Endodermal cell (in vitro differentiated cells): ENCODE results near the gene ZC3H18. TPM values are rescaled to one million over a fixed set of nuclear protein-coding genes. Genes with fewer than 3 reads are reported as not detected.
A peak's percentile ranks its signal among the peaks of the same experiment; 100 is the strongest.

Experiments
- DNase-seq: peaks from one replicate; pipeline ENCODE4 v3.0.0-alpha.2; 2017
- H3K27ac ChIP-seq: 2 replicates; pipeline ENCODE4 v1.5.1; 2013; ENCODE audit warnings: mild to moderate bottlenecking, low read depth, low read length, moderate library complexity
- H3K27me3 ChIP-seq: 2 replicates; pipeline ENCODE4 v1.6.1; 2013; ENCODE audit warnings: mild to moderate bottlenecking, low read length, moderate library complexity; ENCODE audit not compliant: insufficient read depth, control insufficient read depth, poor library complexity, severe bottlenecking
- H3K36me3 ChIP-seq: 2 replicates; pipeline ENCODE4 v1.7.0; 2013; ENCODE audit warnings: mild to moderate bottlenecking, low read length, moderate library complexity; ENCODE audit not compliant: control insufficient read depth, insufficient read depth
- H3K4me1 ChIP-seq: one replicate; pipeline ENCODE4 v1.7.0; 2013; ENCODE audit warnings: low read length; ENCODE audit not compliant: control insufficient read depth, insufficient read depth
- H3K4me3 ChIP-seq: 2 replicates; pipeline ENCODE4 v1.5.1; 2013; ENCODE audit warnings: mild to moderate bottlenecking, low read length, moderate library complexity
- H3K9ac ChIP-seq: 2 replicates; pipeline ENCODE4 v1.6.1; 2013; ENCODE audit warnings: mild to moderate bottlenecking, low read length, moderate library complexity; ENCODE audit not compliant: poor library complexity, severe bottlenecking; ENCODE audit errors: extremely low read depth
- H3K9me3 ChIP-seq: 2 replicates; pipeline ENCODE4 v1.6.1; 2013; ENCODE audit warnings: mild to moderate bottlenecking, low read length, moderate library complexity; ENCODE audit not compliant: control insufficient read depth
- H3K27ac Mint-ChIP-seq: 2 replicates; pipeline ENCODE4 v1.8.0; 2020; ENCODE audit warnings: mixed read lengths
- H3K27me3 Mint-ChIP-seq: 2 replicates; pipeline ENCODE4 v1.8.0; 2021; ENCODE audit warnings: mild to moderate bottlenecking, mixed read lengths; ENCODE audit not compliant: insufficient read depth
- H3K36me3 Mint-ChIP-seq: 2 replicates; pipeline ENCODE4 v1.8.0; 2020; ENCODE audit warnings: low read depth, mixed read lengths
- H3K4me1 Mint-ChIP-seq: 2 replicates; pipeline ENCODE4 v1.8.0; 2020; ENCODE audit warnings: mixed read lengths
- H3K4me3 Mint-ChIP-seq: 2 replicates; pipeline ENCODE4 v1.8.0; 2020; ENCODE audit warnings: mild to moderate bottlenecking, moderate library complexity, mixed read lengths
- H3K9me3 Mint-ChIP-seq: 2 replicates; pipeline ENCODE4 v1.8.0; 2020; ENCODE audit warnings: mild to moderate bottlenecking, mixed read lengths
- WGBS, 2 experiments: methylation state at CpG; one replicate each; pipeline versions ENCODE4 v1.1.5 to v1.1.7; 2013; ENCODE audit warnings: missing lambda C conversion rate in 2 of 2, mixed read lengths in 1 of 2; ENCODE audit not compliant: insufficient coverage in 1 of 2, insufficient read length in 1 of 2; 5-methylcytosine and 5-hydroxymethylcytosine counted together
- total RNA-seq, 2 donors: library from RNA; stranded (reverse); fragmentation: NEBNext Ultra II Directional in 1 of 2; extraction: Animal tissue kit (Norgen Biotek cat#: 25700) in 1 of 2; gene quantifications; 2 replicates in 1 of 2; 3 replicates in 1 of 2; pipeline ENCODE4 v1.2.1, GENCODE V29; 2021
- TF ChIP-seq, protein P1 (sequence below): fragments of 200-600 bp; sonication (generic); conservative IDR thresholded peaks from 2 replicates; pipeline ENCODE4 v1.5.0; 2021; ENCODE audit warnings: antibody characterized with exemption, mild to moderate bottlenecking

Gene ZC3H18
- total RNA-seq, 2 donors from 2014 or later, result 75.4 to 76.6 TPM

DNA sequence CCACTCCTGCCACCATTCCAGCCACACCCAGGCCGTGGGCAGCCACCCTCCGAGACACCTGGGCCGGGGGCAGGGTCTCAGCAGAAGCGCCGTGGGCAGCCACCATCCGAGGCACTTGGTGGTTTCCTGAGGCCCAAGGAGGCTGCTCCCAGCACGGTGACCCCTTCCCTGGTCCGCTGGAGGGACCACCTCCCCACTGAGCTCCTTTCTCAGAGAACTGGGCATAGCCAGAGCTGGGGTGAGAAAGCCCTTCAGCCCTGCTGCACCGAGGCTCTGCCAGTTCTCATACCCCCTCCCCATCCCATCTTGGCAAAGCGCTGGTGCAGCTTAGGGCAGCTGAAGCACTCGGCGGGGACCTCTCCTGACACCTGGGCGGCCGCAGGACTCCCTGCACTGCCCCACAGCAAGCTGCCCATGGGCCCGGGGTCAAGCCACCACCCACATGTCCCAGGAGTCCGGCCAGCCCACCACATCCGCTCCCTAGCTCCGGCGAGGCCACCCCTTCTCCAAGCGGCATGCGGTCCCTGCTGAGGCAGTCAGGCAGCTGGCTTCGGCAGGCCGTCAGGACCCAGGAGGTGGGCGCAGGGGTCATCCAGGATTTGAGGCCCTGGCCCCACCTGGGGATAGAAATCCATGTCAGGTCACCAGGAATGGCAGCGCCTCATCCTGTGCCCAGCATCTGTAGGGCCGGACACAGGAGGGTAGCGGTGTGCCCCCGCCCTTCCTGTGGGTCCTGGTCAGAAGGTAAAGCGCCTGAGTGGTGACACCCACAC is 82.0 kb downstream of the ZC3H18 start:
- Mint-ChIP-seq H3K27ac (no peak overlapping the region), H3K9me3 (no peaks in the 10 kb centered on the region), H3K36me3 (peaks cover 16% of the 10 kb centered on the region), H3K27me3 (no peaks in the 10 kb centered on the region), H3K4me1 (peaks cover 5% of the 10 kb centered on the region), H3K4me3 (peak overlapping the region; percentile 20)
- no peaks in the 10 kb centered on the region for H3K9me3 ChIP-seq
- no peaks in the 10 kb centered on the region for H3K36me3 ChIP-seq
- no peak overlapping the region for H3K9ac ChIP-seq
- H3K4me3 ChIP-seq, result no peak overlapping the region
- TF ChIP-seq, protein P1, sequence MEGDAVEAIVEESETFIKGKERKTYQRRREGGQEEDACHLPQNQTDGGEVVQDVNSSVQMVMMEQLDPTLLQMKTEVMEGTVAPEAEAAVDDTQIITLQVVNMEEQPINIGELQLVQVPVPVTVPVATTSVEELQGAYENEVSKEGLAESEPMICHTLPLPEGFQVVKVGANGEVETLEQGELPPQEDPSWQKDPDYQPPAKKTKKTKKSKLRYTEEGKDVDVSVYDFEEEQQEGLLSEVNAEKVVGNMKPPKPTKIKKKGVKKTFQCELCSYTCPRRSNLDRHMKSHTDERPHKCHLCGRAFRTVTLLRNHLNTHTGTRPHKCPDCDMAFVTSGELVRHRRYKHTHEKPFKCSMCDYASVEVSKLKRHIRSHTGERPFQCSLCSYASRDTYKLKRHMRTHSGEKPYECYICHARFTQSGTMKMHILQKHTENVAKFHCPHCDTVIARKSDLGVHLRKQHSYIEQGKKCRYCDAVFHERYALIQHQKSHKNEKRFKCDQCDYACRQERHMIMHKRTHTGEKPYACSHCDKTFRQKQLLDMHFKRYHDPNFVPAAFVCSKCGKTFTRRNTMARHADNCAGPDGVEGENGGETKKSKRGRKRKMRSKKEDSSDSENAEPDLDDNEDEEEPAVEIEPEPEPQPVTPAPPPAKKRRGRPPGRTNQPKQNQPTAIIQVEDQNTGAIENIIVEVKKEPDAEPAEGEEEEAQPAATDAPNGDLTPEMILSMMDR, result no peak
- H3K27me3 ChIP-seq, result no peaks in the 10 kb centered on the region
- peaks cover 5% of the 10 kb centered on the region for H3K4me1 ChIP-seq
- no peak overlapping the region for H3K27ac ChIP-seq
- no peak for DNase-seq
- 91 to 94% methylated on average over 18 to 29 of the region's 29 CpGs for WGBS, 2 experiments

DNA sequence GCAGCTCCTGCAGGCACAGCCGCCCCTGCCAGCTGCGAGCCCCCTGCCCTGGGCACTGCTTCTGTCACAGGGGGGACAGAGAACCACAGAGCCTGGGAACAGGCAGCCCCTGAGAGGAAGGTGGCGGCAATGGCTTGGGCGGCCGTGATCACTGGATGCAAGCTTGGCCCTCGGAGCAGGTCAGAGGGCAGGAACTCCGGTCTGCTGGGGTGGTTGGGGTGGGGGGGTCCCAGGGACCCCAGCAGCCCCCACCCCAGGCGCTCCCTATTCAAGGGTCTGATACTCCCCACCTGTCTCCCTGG is 82.5 kb downstream of the ZC3H18 start:
- Mint-ChIP-seq H3K9me3 (no peaks in the 10 kb centered on the region), H3K27me3 (no peaks in the 10 kb centered on the region), H3K4me1 (peaks cover 5% of the 10 kb centered on the region), H3K27ac (no peak overlapping the region), H3K4me3 (no peak overlapping the region), H3K36me3 (peaks cover 16% of the 10 kb centered on the region)
- H3K9ac ChIP-seq, result no peak overlapping the region
- H3K36me3 ChIP-seq, result no peaks in the 10 kb centered on the region
- no peak for DNase-seq
- H3K9me3 ChIP-seq, result no peaks in the 10 kb centered on the region
- peaks cover 5% of the 10 kb centered on the region for H3K4me1 ChIP-seq
- H3K27ac ChIP-seq, result no peak overlapping the region
- no peaks in the 10 kb centered on the region for H3K27me3 ChIP-seq
- 95 to 100% methylated on average over 5 to 8 of the region's 8 CpGs for WGBS, 2 experiments
- H3K4me3 ChIP-seq, result no peak overlapping the region
- TF ChIP-seq, protein P1, result no peak

DNA sequence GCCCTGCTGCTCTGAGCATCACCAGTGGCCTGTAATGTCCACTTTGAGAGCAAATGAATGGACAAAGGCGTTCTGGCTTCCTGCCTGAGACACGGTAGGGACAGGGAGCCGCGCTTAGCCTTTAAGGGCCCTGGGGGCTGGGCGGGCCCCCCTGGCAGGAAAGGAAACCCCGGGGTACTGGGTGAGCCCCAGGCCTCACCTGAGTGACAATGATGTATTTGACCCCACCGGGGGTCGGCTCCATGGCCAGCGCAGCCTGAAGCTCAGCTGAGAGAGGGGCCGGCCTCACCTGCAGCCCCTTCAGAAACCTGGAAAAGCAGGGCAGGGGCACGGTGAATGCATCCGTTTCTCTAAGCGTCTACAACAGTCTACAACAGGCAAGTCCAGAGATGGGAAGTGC is 82.9 kb downstream of the ZC3H18 start:
- Mint-ChIP-seq H3K4me3 (no peak overlapping the region), H3K27ac (no peak overlapping the region), H3K36me3 (peaks cover 16% of the 10 kb centered on the region), H3K4me1 (peaks cover 5% of the 10 kb centered on the region), H3K9me3 (no peaks in the 10 kb centered on the region), H3K27me3 (no peaks in the 10 kb centered on the region)
- no peaks in the 10 kb centered on the region for H3K9me3 ChIP-seq
- no peak overlapping the region for H3K9ac ChIP-seq
- no peaks in the 10 kb centered on the region for H3K27me3 ChIP-seq
- no peak overlapping the region for H3K27ac ChIP-seq
- peaks cover 5% of the 10 kb centered on the region for H3K4me1 ChIP-seq
- H3K4me3 ChIP-seq, result no peak overlapping the region
- peaks cover 2% of the 10 kb centered on the region for H3K36me3 ChIP-seq
- TF ChIP-seq, protein P1, result no peak
- no peak for DNase-seq
- 95 to 97% methylated on average over 13 of the region's 13 CpGs for WGBS, 2 experiments
